Thoracic aorta (tissue), 2 donors: ENCODE measurements around the gene HAUS1. TPM values are rescaled to one million over a fixed set of nuclear protein-coding genes. Genes with fewer than 3 reads are reported as not detected.

Experiments used
- ATAC-seq: fragments of 150-250 bp; one replicate; pipeline ENCODE4 v1.8.0; 2017; ENCODE audit warnings: low read depth; ENCODE audit not compliant: insufficient number of reproducible peaks, low FRiP score
- DNase-seq: peaks from one replicate; pipeline ENCODE4 v3.0.0-alpha.2; 2020; ENCODE audit warnings: low spot score
- H3K27ac ChIP-seq, 2 donors: fragments of 200-600 bp; sonication (generic); 1 replicate in 1 of 2; 2 replicates in 1 of 2; pipeline ENCODE4 v1.5.1; 2016; ENCODE audit warnings: mild to moderate bottlenecking in 2 of 2, moderate library complexity in 2 of 2
- H3K27me3 ChIP-seq: fragments of 200-600 bp; sonication (generic); replicated peaks from 2 replicates; pipeline ENCODE4 v1.6.0; 2016; ENCODE audit warnings: mild to moderate bottlenecking; ENCODE audit not compliant: insufficient read depth
- H3K36me3 ChIP-seq: fragments of 200-600 bp; sonication (generic); one replicate; pipeline ENCODE4 v1.5.1; 2016
- H3K4me1 ChIP-seq, 2 donors: fragments of 200-600 bp; sonication (generic); 1 replicate in 1 of 2; 2 replicates in 1 of 2; pipeline versions ENCODE4 v1.5.1 to v1.6.0; 2016; ENCODE audit warnings: low read depth in 2 of 2, mild to moderate bottlenecking in 1 of 2; ENCODE audit not compliant: control insufficient read depth in 1 of 2
- H3K4me3 ChIP-seq: fragments of 200-600 bp; sonication (generic); 2 replicates; pipeline ENCODE4 v1.5.1; 2016; ENCODE audit warnings: mild to moderate bottlenecking
- H3K9me3 ChIP-seq: fragments of 200-600 bp; sonication (generic); 2 replicates; pipeline ENCODE4 v1.5.1; 2016
- total RNA-seq, 2 donors: library from RNA; depleted of rRNA; stranded (reverse); fragments of >200 nt; gene quantifications; one replicate each; pipeline versions ENCODE4 v1.1.0 to v1.2.3, GENCODE V29; 2016
- TF ChIP-seq, protein P1 (sequence below): fragments of 200-600 bp; sonication (generic); IDR thresholded peaks from one replicate; pipeline ENCODE4 v1.5.1; 2019; ENCODE audit warnings: antibody characterized with exemption

The HAUS1 gene
- total RNA-seq, 2 donors from 2014 or later, result 12.9 to 21.3 TPM

DNA sequence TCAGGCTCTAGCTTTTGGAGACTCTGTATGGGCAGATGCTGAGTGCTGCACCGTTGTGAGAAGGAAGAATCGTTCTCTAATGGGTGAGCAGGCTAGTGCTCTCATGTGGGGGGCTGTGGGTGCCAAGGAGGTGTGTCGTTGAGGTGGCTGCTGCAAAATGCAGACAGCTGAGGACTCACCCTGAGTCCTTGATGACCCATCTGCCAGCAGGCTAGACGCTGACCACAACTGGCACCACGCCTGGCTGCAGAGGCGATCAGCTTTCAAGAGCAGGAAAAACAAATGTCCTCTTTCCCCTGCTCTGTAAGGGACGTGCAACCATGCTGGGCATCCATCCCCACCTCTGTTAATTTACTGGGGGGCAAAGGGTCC, 48.2 kb downstream of the HAUS1 start:
- ATAC-seq (no peak), DNase-seq (no peak)
- Histone ChIP-seq H3K4me1 (no peaks in the 10 kb centered on the region), H3K36me3 (no peaks in the 10 kb centered on the region), H3K4me3 (no peak overlapping the region), H3K27me3 (no peaks in the 10 kb centered on the region), H3K9me3 (no peaks in the 10 kb centered on the region), H3K27ac (no peak overlapping the region)
- TF ChIP-seq, protein P1, sequence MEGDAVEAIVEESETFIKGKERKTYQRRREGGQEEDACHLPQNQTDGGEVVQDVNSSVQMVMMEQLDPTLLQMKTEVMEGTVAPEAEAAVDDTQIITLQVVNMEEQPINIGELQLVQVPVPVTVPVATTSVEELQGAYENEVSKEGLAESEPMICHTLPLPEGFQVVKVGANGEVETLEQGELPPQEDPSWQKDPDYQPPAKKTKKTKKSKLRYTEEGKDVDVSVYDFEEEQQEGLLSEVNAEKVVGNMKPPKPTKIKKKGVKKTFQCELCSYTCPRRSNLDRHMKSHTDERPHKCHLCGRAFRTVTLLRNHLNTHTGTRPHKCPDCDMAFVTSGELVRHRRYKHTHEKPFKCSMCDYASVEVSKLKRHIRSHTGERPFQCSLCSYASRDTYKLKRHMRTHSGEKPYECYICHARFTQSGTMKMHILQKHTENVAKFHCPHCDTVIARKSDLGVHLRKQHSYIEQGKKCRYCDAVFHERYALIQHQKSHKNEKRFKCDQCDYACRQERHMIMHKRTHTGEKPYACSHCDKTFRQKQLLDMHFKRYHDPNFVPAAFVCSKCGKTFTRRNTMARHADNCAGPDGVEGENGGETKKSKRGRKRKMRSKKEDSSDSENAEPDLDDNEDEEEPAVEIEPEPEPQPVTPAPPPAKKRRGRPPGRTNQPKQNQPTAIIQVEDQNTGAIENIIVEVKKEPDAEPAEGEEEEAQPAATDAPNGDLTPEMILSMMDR, result no peak

DNA sequence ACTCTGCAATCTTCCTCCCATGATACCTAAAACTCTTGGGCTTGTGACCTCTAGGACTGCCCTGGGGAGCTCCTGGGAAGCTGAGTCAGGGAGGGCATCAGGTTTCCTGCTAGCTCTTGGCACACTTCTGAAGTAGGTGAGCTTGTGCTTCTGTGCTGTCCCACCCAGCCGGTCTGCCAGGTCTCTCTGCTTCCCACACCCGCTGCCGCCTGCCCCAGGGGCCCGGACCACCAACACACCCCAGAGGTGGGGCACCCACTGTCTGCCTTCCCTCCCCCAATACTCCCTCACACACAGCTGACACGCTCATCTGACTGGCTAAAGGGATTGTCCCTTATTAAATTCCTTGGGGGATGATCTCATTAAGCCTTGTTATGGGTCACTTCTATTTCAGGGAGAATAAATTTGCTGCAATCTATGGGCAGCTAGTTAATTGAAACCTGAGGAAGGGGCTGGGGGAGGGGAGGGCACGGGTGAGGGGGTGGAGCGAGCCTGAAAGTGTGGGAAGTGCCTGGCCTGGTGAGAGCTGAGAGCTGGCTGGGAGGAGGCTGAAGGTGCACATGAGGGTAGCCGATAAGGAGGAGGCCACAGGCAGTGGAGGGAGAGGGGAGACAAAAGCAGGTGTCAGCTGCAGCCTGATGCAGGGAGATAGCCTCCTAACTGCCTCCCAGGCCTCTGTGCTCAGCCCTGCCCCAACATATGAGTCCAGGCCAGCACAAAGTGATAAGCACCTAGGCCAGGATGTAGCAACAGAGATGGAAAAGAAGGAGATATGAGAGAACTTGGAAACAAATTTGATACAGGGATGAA, 48.8 kb downstream of the HAUS1 start:
- DNase-seq (no peak), ATAC-seq (no peak)
- TF ChIP-seq, protein P1, result no peak
- Histone ChIP-seq H3K27me3 (no peaks in the 10 kb centered on the region), H3K27ac (no peak overlapping the region), H3K36me3 (no peaks in the 10 kb centered on the region), H3K4me3 (no peak overlapping the region), H3K4me1 (no peaks in the 10 kb centered on the region), H3K9me3 (no peaks in the 10 kb centered on the region)

DNA sequence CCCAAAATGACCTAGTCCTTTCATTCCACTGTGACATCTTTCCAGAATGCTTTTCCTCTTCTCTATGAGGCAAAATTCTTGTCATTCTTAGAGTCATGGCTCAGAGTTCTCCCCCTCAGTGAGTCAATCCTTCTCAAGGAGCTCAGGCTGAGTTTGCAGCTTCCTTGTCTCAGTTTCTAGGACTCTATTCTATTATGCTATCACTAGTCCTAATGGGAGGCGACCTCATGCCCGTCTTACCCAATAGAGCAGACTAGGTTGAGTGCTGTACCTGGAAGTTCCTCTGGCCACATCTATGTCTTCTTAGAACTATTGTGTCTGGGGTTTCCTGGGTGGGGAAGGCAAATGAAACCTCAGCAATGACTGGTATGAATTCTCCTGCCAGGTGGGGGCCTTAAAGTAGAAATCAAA, 51.5 kb downstream of the HAUS1 start:
- Histone ChIP-seq H3K27ac (no peak overlapping the region), H3K4me3 (no peak overlapping the region), H3K9me3 (no peaks in the 10 kb centered on the region), H3K27me3 (no peaks in the 10 kb centered on the region), H3K36me3 (no peaks in the 10 kb centered on the region), H3K4me1 (no peaks in the 10 kb centered on the region)
- no peak for DNase-seq
- ATAC-seq, result no peak
- TF ChIP-seq, protein P1, result no peak

DNA sequence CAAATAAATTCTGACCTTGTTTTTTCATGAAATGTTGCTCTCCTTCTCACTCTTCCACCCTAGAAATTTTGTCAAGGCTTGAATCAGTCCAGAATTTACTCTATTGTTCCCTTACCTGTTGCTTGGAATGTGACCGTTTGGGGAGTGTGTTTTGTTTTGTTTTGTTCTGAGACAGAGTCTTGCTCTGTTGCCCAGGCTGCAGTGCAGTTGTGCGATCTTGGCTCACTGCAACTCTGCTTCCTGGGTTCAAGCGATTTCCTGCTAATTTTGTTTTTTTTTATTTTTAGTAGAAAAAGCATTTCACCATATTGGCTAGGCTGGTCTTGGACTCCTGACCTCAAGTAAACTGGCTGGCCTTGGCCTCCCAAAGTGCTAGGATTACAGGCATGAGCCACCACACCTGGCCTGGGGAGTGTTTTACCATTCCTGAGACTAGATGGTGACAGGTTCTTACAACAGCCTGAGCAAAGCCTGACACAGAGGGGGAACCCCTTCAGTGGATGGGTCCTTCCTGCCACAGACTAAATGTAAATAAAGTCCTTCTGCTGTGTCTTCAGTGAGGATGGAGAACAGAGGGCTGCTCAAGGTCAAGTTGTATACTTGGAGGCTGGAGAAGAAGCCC, 52.0 kb downstream of the HAUS1 start:
- DNase-seq, result no peak
- ATAC-seq, result no peak
- no peak overlapping the region for H3K27ac ChIP-seq
- no peaks in the 10 kb centered on the region for H3K4me1 ChIP-seq
- H3K27me3 ChIP-seq, result no peaks in the 10 kb centered on the region
- H3K9me3 ChIP-seq, result no peaks in the 10 kb centered on the region
- no peak overlapping the region for H3K4me3 ChIP-seq
- no peaks in the 10 kb centered on the region for H3K36me3 ChIP-seq
- TF ChIP-seq, protein P1, result no peak

DNA sequence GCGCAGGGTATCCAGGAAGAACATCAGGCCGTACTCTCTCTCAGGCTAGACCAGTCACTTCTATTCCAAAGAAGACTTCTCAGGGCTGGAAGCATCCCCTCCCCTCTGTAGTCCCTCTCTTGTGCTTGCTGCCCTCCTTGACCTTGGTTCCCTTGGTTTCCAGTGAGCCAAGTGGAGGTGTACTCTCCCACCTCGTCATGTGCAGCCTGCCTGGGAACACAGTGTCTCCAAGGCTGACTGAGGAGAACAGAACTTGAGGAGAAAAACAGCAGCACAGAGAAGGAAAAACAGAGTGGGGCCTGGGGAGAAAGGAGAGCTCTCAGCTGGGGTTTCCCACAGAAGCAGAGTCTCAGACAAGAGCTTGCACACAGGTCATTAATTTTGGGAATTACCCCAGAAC, 52.7 kb downstream of the HAUS1 start:
- Histone ChIP-seq H3K9me3 (no peaks in the 10 kb centered on the region), H3K4me3 (no peak overlapping the region), H3K4me1 (no peaks in the 10 kb centered on the region), H3K27ac (no peak overlapping the region), H3K36me3 (no peaks in the 10 kb centered on the region), H3K27me3 (no peaks in the 10 kb centered on the region)
- DNase-seq (no peak), ATAC-seq (no peak)
- TF ChIP-seq, protein P1, result no peak
